GM23248 (cell line): ENCODE measurements around the gene SLC22A1.

Source experiments
- EZH2 ChIP-seq: fragments of 200-600 bp; sonication (generic); IDR thresholded peaks from 2 replicates; pipeline ENCODE4 v1.6.1; 2018; ENCODE audit warnings: antibody characterized with exemption, mild to moderate bottlenecking; ENCODE audit not compliant: insufficient read depth, poor library complexity, severe bottlenecking
- EZH2phosphoT487 ChIP-seq: fragments of 200-600 bp; sonication (generic); IDR thresholded peaks from 2 replicates; pipeline ENCODE4 v1.6.1; 2018; ENCODE audit warnings: antibody characterized with exemption, moderate library complexity, mild to moderate bottlenecking, low read depth; ENCODE audit not compliant: insufficient read depth

GRCh38 chr6:160207618-160208017 lies 86.0 kb downstream of the SLC22A1 start:
- TF ChIP-seq EZH2phosphoT487 = no peak
- TF ChIP-seq EZH2 = no peak
